HT1080 (cell line): ENCODE measurements around the gene CD276. TPM values are rescaled to one million over a fixed set of nuclear protein-coding genes. Genes with fewer than 3 reads are reported as not detected.
A peak's percentile ranks its signal among the peaks of the same experiment; 100 is the strongest.
"Not testable (repeated sequence)": the region's sequence is repeated elsewhere in the genome, so short reads cannot be mapped to it uniquely, and the experiment has no call there.

Source experiments
- DNase-seq: peaks from one replicate; pipeline ENCODE4 v3.0.0-alpha.2; 2015; ENCODE audit warnings: low read depth
- total RNA-seq: library from RNA; depleted of rRNA; stranded (reverse); fragments of >200 nt; shearing (Covaris generic); gene quantifications from 2 replicates; pipeline ENCODE4 v1.2.3, GENCODE V29; 2014

Gene CD276
- total RNA-seq, 1 experiment from 2014 or later, result 69.2 TPM

GRCh38 chr15:73709686-73710085 lies 25.5 kb downstream of the CD276 start:
- DNase-seq, result no peak

GRCh38 chr15:73710321-73710720 lies 26.1 kb downstream of the CD276 start:
- no peak for DNase-seq

- DNase-seq, result no peak
These were observed 27.3 kb downstream of the CD276 start for GRCh38 chr15:73711526-73711925.

- no peak for DNase-seq
These were observed 27.9 kb downstream of the CD276 start for GRCh38 chr15:73712107-73712506.

- DNase-seq, result no peak
These were observed 30.6 kb downstream of the CD276 start for GRCh38 chr15:73714695-73715301.

GRCh38 chr15:73715417-73715816 lies 31.2 kb downstream of the CD276 start:
- DNase-seq, result no peak

GRCh38 chr15:73716417-73716816 lies 32.2 kb downstream of the CD276 start:
- no peak for DNase-seq

GRCh38 chr15:73717206-73717605 lies 33.0 kb downstream of the CD276 start:
- no peak for DNase-seq

- no peak for DNase-seq
These were observed 33.6 kb downstream of the CD276 start for GRCh38 chr15:73717802-73718201.

GRCh38 chr15:73718694-73719093 lies 34.5 kb downstream of the CD276 start:
- DNase-seq, result no peak

- no peak for DNase-seq
These were observed 38.2 kb downstream of the CD276 start for GRCh38 chr15:73722425-73722824.

GRCh38 chr15:73723191-73723590 lies 39.0 kb downstream of the CD276 start:
- DNase-seq, result no peak

GRCh38 chr15:73724212-73724611 lies 40.0 kb downstream of the CD276 start:
- no peak for DNase-seq

GRCh38 chr15:73727330-73727976 lies 43.3 kb downstream of the CD276 start:
- peak; percentile 88 for DNase-seq

- not testable (repeated sequence) for DNase-seq
These were observed 47.9 kb downstream of the CD276 start for GRCh38 chr15:73732051-73732450.

GRCh38 chr15:73732930-73733329 lies 48.7 kb downstream of the CD276 start:
- DNase-seq, result no peak

GRCh38 chr15:73737535-73737934 lies 53.4 kb downstream of the CD276 start:
- DNase-seq, result no peak

- DNase-seq, result no peak
These were observed 56.2 kb downstream of the CD276 start for GRCh38 chr15:73740152-73741048.

GRCh38 chr15:73741321-73741836 lies 57.2 kb downstream of the CD276 start:
- DNase-seq, result no peak

GRCh38 chr15:73744293-73744692 lies 60.1 kb downstream of the CD276 start:
- DNase-seq, result no peak

- DNase-seq, result no peak
These were observed 60.9 kb downstream of the CD276 start for GRCh38 chr15:73745073-73745472.

GRCh38 chr15:73746261-73746660 lies 62.1 kb downstream of the CD276 start:
- no peak for DNase-seq
